Hepatic stellate cell (primary cell): ENCODE results near the gene TSPAN10.
"Not testable (repeated sequence)": the region's sequence is repeated elsewhere in the genome, so short reads cannot be mapped to it uniquely, and the experiment has no call there.

Experiments used
- DNase-seq: peaks from one replicate; pipeline ENCODE4 v3.0.0; 2011; ENCODE audit warnings: low spot score

The TSPAN10 gene

DNA sequence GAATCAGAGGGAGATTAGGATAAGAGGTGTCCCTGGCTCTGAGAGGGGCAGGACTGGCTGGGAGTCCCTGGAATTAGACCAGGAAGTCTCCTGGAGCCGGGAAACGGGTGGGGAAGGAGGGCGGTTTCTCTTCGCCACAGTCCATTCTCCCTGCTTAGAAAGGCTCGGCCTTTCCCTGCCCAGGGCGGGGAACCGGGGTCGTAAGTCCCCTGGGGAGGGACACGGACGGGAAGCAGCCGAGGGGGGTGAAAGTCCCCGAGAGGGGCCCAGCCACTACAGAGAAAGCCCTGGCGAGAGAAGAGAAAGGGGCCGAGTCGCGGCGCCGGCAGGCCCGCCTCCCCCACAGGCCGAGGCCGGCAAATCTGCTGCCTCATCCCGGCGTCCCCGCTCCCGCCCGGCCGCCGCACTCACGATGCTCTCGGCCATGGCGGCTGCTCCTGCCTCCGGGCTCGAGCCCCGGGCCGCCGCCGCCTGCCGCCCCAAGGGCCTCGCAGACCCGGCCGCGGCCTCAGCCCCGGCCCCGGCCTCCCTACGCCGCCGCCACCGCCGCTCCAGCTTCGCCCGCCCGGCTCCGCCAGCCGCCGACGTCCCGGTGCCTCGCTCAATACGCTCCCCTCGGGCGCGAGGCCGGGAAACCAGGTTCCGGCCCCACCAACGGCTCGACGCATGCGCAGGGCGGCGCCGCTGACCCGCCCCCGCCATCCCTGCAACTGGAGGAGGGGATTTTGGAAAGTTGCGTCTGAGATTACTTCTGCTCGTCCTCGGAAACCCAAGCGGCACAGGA, at the start of gene TSPAN10, which contains the start of gene NPLOC4:
Gene TSPAN10, plus strand, starts transcription at position 692 of the 784 bp plus-strand sequence. CDS start 5,217 bp downstream, outside the sequence.
Gene NPLOC4, minus strand, starts transcription at position 608 of the 784 bp plus-strand sequence. Its CDS starts 182 bp downstream, at position 426.
- DNase-seq: peak; percentile 97

DNA sequence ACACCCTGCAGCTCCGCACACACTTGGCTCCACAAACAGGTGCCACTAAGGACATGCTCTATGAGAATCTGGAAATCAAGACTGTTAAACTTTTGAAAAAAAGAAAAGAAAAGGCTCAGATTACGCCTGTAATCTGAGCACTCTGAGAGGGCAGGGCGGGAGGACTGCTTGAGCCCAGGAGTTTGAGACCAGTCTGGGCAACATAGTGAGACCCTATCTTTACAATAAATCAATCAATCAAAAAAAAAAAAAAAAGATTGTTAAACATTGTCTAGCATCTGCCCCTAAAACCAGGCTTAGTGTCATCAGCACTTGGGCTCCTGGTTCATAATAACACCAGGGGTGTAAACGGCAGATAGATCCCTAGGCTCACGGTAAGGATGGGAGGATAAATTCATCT, 47.4 kb upstream of the TSPAN10 start:
- DNase-seq: no peak

DNA sequence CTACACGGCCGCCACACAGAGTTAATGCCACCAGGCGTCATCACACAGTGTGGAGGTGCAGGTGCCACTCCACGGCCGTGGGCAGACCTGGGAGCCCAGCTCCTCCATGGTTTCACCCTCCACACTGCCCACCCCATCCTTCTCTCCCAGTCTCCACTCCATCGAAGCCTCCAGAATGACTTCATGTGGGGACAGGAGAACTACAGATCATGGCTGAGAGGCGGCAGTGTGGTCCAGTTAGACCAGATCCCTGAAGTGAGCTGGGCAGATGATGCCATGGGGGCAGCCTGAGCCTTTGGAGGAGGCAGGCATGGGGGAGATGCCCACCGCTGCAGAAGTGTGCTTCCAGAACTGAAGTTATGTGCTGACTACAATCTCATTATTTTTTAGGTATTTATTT, 46.9 kb upstream of the TSPAN10 start:
- DNase-seq: no peak

DNA sequence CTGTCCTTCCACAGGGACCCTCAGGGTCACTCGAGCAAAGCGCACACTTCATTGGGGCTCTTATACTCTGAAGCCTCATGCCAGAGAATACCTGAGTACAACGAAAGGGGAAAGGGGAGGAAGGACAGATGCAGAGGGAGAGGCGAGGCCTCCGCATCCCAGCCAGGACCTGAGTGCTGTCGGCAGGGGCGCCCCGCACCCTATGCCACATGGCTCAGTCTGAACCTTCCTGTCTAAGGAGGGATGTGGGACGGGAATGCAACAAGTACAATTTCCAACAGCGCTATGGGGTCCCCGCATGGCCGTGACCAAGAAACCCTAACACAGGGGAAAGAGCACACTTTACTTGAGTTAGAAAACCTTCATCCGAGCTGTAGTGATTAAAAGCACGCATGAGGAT, 45.0 kb upstream of the TSPAN10 start:
- no peak for DNase-seq

DNA sequence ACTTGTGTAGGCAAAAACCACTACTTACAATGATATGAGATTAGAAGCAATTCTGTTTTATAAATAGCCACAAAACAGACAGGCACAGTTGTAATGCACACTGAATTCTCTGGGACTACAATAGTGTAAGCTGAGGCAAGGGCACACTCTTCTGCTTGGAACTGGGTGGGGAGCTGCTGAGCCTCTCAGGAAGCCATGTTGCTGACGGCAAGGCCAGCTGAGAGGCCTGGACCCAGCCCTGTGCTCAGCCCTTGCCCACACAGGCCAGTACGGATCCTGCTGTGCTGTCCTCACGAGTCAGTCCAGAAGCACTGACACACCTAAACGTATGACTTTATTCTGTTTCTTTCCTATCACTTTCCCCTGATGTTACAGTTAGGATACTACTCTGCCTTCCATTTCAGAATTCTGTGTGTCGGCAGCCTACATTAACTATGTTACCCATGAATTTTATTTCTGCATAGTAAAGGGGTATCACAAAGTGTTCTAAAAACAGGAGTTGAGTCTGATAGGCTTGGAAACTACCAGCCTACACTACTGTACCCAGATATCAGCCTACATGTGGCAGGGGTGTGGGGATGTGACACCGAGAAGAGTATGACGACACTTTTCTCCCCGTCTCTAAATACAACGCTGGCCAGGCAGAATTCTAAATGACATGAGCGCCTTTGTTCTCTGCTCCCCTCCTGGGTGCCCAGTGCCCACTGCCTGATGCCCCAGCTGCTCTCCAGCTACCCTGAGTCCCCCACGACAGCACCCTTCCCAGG, 43.7 kb upstream of the TSPAN10 start:
- no peak for DNase-seq

DNA sequence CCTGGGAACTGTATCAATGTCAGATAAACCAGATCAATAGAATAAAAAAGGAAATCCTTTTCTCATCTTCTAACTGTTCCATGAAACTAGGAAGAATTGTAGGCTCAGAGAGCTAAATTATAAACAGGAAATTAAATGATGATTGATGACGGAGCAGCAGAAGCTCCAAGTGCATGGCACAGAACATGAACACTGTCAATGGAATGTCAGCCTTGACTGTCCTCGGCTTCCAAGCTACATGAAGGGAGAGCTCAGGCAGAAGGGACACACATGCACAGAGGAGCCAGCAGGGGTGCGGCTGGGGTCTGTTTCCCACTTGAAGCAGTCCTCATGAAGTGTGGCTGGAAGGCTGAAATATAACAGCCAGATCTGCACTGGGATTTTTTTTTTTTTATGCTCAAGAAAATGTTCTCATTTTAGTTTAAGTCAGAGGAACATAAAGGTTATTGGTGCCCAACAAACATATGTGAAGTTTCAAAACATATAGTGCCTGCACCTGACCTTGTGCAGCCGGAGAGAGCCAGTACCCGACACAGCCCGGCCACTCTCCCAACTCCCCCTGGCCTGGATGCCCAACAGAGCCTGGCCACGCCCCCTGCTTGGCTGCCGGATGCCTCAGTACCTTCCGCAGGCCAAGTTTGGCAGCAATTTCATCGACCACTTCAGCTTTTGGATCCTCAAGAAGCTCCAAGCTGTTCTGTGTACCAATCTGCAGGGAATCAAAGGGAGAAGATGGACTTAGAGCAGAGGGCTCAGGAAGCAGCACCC, 37.1 kb upstream of the TSPAN10 start:
- DNase-seq: peak; percentile 56

DNA sequence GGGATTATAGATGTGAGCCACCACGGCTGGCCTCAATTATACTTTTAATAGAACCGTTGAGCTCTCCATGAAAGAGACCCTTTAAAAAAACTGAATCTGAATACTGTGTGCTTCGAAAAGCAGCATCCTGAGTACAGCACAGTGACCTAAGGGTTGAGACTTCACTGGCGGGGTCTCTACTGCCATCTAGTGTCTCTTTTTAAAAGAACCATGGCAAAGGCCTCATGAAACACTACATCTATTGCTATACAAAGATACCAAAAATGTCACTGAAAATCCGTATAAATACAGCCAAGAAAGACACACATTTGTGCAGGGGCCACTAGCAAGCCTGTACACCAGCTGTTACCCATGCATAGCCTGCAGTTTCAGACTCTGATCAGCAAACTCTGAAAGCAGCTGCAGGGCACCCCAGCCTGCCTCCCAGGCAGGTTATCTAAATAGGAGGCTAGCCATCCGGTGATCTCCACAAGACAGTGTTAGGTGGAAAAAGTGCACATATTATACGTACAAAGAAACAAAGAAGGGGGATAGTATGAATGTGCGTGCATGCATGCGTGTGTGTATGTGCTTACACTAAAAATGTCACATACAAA, 35.4 kb upstream of the TSPAN10 start:
- peak; percentile 73 for DNase-seq

DNA sequence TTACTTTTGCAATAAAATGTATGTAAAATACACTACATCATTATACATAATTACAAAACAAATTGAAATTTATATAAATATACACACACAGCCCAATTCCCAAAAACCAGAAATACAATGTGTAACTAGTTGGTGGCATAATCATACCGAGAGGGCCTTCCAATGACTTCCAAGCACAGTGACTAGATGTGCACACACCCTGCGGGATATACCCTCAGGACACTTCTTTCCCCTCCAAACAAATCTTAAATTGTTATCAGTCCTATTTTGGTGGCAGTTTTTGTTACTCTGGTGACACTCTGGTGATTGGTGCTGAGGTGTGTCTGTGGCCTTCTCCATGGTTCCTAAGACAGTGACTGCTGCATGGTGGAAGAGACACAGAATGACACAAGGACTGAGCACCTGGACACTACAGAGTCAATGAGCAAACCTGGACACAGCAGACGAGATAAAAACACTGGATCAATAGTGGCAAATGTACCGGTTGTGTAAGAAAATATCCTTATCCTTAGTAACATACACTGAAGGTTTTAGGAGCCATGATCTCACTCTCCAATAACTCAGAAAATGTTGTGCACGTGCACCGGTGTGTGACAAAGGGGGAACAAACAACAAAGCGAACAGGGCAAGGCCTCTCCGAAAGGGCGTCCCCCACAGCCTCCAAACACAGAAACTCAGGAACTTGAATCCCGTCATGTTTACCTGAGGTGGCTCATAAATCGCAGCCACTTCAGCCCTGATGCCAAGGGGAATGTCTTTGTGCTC, 33.0 kb upstream of the TSPAN10 start:
- DNase-seq: no peak

DNA sequence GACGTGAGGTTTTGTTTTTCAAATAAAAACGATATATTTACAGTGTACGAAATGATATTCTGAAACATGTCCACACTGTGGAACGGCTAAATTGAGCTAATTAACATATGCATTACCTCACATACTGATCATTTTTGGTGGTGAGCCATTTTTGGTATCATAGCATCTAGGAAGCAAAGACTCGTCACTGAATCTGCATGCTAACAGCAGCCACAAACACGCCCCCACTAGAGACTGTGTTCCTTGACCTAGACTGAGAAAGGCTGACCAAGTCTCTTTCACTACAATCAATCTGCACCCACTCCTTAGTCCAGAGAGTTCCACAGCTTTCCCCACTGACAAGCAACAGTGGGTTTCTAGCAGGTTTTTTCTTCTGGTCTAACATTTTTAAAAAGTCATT, 29.6 kb upstream of the TSPAN10 start:
- peak; percentile 24 for DNase-seq

DNA sequence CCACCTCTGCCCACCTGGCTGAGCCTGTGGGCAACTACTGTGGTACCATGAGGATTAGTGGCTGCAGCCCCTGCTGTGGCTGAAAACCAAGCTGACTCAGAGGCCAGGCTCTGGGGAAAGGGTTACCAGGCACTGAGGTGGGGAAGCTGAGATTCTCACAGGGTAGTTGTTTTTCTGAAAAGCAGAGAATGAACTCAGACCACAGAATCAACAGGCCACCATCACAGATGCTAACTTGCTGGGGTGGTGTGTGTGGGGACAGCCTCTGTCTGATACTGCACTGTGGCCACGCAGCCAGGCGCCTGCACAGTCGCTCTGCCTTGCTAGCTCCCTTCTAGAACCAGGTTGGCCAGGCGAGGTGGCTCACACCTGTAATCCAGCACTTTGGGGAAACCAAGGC, 28.9 kb upstream of the TSPAN10 start:
- DNase-seq: no peak

DNA sequence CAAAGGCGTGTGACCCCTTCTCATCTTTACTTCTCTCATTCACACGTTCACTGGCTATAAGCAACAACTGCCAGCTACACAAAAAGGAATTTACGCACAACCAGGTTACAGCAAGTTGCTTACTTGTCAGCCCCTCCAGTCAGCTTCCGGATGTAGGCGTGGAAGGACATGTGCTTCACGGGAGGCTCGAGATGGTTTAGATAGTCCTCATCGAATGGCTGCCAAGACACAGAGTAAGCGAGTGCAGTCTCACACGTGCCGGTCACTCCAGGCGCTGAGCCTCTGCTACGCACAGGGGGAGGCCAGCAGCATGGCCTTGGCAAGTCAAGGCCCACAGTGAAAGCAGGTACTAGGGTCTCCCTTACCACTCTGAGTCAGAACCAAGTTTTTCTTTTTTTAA, 28.4 kb upstream of the TSPAN10 start:
- DNase-seq: no peak

DNA sequence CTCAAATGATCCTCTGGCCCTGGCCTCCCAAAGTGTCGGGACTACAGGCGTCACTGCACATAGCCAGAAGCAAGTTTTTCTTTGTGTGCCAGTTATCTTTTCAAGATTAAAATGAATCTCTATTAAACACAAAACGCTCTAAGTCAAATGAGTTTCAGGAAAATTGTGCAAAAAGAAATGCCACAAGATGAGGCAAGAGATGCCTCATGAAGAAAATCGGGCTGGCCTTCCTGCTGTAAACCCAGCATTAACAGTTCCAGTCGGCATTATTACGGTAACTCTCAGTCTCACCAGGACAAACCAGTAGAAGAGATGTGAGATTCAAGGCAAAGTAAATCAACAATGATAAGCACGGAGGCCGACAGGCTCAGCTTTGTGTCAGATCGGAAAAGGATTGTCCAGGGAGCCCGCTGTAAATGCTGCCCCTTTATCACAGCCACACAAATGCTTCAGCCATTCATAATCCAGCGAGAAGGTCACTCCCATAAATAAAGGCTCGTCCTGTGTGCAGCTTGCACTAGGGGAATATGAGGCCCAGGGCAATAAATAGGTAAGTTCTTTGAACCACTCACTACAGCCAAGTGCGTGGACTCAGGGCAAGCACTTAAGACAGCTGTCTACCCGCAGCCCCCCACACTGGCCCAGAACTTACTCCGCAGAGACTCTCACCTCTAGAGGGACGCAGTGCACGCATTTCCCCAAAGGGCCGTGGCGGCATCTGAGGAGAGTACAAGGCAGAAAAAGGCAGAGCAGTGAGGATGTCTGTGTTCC, 27.3 kb upstream of the TSPAN10 start:
- DNase-seq: no peak

DNA sequence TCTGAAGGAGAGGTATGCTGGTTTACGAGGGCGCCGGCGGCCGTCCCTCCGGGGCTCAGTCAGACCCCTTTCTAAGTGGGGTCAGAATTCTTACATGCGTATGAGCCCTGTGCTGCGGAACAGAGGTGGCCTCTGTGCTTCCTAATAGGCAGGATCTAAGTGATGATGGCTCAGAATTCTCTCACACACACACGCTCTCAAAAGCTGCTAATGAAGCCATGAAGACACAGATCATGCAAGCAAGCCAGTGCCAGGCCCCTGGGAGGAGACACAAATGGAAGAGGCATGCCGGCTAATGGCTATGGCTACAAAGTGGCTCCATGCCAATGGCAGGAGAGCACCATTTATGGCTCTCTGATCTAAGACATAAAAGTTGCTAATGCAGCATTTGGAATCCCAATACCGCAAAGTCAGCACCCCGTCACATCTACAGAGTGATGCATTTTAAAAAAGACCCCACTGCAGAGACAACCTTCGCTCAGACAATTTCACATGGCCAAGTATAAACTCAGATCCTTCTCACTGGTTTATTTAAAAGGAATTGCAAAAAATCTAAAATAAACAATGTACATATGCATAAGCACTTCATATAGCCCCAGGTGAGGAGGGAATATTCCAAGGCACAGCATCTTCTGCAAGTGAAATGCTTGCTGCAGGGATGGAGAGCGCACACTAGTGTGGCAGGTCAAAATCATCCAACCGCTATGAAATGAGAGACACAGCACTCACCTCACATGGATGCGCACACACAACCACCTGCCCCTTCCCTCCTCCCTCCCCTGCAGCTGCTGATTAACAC, 24.6 kb upstream of the TSPAN10 start:
- DNase-seq: no peak

DNA sequence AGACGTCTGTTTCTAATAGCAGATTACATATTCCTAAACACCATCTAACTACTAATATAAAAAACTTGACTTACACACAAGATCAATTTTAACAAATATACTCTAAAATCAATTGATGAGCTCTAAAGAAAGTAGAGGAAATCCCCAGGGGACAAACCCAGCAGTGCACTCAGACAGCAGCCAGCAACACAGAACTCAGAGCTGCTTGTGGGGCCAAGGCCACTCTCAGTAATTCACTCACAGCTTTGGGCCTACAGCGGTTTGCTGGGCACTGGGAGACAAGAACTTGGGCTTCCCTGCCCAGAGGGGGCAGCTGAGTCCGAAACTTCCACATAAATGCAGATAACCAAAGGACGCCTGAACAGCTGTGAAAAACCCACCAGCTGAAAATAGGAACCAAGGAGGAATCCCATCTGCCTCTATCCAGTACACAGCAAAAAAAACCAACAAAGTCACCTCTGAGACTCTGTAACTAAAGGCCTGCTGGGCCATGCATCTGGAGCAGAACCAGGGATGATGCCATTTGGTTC, 21.5 kb upstream of the TSPAN10 start:
- DNase-seq: no peak

DNA sequence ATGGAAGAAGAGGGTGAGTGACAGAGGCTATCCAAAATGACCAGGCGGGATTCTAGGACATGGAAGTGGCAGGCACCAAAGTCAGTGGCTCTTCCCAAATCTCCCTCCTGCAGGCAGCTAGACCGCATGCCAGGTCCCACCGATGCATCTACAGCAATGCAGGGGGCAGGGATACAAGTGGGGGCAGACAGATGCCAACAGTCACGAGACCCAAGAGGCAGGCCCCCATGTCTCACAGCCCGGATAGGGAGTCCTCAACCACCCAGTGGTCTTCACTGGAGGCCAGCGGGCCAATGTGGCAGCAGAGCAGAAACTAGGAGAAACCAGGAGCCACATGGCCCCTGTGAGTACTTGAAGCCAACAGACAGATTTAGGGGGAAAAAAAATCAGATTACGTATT, 20.1 kb upstream of the TSPAN10 start:
- no peak for DNase-seq

DNA sequence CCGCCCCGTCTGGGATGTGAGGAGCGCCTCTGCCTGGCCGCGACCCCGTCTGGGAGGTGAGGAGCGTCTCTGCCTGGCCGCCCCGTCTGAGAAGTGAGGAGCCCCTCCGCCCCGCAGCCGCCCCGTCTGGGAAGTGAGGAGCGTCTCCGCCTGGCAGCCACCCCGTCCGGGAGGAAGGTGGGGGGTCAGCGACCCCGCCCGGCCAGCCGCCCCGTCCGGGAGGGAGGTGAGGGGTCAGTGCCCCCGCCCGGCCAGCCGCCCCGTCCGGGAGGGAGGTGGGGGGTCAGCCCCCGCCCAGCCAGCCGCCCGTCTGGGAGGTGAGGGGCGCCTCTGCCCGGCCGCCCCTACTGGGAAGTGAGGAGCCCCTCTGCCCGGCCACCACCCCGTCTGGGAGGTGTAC, 18.7 kb upstream of the TSPAN10 start:
- DNase-seq: not testable (repeated sequence)

DNA sequence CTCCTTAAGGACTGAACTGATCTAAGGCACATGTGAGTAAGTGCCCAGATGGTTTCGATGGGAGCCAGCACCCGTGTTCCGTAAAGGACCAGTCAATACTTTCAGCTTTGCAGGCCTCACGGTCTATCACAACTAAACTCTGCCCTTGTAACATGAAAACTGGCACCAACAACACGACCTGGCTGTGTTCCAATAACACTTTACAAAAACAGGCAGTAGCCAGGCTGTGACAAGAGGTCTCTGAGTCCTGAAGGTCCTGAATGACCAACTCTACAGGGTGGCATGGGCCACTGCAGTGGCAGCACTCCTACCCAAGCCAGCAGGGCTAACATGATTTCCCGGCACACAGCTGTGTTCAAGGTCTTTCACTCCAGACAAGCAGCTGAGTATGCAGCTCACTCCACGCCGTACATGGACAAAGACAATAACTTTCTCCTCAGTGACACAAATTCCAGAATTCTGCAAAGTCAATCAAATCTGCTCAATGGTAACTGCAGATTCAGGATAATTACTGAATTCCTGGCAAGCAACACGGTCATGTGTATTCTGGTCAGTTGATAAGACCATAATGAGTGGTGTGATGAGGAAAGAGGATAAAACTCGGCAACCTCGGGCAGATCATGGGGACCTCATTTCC, 15.4 kb upstream of the TSPAN10 start:
- no peak for DNase-seq

DNA sequence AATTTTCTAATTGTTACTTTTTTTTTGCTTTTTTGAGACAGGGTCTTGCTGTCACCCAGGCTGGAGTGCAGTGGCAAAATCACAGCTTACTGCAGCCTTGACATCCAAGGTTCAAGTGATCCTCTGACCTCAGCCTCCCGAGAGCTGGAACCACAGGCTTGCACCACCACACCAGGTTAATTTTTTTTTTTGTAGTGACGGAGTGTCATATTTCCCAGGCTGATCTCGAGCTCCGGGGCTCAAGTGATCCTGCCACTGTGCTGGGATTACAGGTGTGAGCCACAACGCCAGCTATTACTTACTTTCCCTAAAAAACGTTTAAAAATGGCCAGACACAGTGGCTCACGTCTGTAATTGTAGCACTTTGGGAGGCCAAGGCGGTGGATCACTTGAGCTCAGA, 6.7 kb upstream of the TSPAN10 start:
- no peak for DNase-seq

DNA sequence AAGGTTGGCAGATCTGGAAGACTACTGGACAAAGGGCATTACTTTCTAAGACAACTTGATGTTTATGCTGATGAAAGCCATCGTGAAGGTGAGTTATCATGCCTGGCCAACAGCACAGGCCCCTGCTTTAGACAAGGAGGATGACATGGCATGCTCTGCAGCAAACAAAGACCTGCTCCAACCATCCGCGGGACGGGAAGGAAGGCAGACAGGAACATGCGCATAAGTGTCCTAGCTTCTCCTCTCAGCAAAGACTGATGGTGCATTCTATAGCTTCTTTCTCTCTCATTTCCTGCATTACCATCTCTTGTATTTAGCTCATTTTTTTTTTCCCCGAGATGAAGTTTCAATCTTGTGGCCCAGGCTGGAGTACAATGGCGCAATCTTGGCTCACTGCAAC, 5.5 kb upstream of the TSPAN10 start:
- DNase-seq: no peak
